HG02943 (cell line): ENCODE measurements around the gene DVL1.
A peak's percentile ranks its signal among the peaks of the same experiment; 100 is the strongest.

Source experiments
- ATAC-seq: cut with Tn5 transposase; IDR thresholded peaks from one replicate; pipeline ENCODE4 v1.9.1; 2021; ENCODE audit warnings: mild to moderate bottlenecking, low read depth, moderate library complexity; ENCODE audit not compliant: unreplicated experiment

DVL1 gene

DNA sequence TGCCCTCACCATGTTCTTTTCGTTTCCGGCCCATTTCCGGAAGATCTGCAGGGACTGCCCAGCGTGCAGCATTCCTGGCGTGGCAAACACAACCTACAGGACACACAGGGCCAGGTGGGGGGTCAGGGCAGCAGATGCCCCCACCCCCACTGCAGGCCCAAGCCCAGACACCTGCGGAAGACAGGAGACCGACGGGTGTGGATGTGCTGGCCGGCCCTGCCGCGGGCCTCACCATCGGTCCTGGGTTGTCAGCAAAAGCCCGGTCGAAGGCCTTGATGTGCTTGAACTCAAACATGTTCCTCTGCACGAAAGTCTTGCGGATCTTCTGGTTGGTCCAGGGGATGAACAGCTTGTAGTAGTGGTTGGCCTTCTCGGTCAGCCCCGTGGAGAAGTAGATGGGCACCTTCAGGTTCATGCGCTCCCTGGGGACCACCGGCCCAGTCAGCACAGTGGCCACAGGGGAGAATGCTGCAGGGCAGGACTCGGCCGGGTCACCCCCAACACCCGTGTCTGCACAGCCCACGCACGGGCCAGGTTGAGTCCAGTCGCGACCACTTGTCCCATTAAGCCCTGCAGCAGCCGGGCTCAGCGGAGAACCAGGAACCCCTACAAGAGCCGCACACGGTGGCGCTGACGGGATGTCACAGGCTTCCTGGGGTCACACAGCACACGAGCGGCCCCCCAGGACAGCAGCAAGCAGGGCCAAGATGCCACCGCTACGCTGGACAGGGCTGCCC, 35.5 kb downstream of the DVL1 start:
- ATAC-seq, result no peak

DNA sequence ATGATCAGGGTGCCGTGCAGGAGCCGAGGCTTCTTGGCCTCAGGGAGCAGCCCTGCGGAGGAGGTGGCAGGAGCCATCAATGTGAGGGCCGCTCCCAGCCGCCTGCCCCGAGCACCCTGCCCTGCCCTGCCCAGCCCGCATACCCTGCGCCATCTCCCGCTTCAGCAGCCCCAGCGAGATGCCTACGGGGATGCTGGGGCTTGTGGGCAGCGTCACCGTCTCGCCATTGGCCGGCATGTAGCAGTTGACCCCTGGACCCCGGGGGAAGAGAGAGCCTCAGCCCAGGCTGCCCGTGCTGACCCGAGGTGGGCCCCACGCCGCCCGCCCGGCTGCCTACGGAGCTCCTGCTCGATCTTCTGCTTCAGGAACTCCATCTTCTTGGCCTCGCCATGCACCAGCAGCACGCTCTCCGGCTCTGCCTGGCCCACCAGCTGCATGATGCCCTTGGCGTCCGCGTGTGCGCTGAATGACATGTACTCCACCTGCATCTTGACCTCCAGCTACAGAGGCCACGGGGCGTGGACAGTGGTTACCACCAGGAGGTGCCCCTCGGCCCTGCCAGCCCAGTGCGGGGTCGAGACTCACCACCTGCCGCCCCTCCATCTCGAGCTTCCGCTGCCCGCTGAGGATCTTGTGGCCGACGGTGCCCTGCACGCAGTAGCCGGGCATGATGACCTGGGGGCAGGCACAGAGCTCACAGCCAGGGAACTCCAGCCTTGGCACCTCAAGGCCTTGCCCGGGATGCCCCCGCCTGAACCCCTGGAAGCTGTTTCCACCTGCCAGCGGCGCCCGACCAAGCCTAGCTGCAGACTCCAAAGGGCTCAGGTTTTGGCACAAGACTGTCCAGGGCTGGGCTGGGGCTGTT, 36.5 kb downstream of the DVL1 start:
- ATAC-seq, result no peak

DNA sequence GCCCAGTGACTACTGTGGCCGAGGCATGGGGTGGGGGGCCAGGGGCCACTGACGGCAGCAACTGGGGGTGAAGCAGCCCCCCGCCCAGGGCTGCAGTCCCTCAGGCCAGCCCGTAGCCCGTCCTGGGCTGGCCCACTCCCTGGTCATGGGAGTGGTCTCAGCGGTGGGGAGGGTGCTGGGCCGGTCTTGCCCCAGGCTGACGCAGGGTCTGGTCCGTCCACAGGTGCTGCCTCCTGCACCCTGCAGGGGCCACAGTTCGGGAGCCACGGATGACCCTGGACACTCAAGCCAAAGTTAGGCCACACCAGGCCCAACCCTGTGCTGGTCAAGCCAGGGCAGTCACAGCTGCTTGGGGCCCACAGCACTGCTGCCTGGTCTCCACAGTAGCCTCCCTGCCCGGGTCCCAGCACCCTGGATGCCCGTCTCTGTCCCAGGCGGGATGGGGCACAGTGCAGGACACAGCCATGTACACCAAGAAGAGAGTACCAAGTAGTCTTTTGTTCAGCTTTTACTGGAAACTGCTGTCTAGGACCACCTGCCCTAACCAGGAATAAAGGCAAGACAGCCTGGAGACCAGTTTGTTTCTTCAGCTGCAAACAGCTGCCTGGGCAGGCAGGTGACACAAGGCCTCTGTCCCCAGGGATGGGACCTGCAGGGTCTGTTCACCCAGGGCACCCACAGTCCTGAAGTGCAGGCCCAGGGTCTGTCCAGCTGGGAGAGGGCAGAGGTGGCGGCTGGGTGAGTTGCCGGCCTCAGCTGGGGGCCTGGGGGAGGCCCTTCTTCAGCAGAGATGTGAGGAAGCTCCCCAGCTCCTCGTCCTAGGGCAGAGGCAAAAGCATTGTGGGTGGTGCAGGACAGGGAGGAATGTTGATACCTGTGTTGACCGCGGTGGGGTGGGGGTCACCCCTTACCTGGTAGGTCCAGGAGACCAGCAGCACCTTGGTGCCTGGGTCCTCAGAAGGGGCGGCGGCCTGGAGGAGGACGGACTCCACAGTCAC, 37.8 kb downstream of the DVL1 start:
- ATAC-seq, result no peak

DNA sequence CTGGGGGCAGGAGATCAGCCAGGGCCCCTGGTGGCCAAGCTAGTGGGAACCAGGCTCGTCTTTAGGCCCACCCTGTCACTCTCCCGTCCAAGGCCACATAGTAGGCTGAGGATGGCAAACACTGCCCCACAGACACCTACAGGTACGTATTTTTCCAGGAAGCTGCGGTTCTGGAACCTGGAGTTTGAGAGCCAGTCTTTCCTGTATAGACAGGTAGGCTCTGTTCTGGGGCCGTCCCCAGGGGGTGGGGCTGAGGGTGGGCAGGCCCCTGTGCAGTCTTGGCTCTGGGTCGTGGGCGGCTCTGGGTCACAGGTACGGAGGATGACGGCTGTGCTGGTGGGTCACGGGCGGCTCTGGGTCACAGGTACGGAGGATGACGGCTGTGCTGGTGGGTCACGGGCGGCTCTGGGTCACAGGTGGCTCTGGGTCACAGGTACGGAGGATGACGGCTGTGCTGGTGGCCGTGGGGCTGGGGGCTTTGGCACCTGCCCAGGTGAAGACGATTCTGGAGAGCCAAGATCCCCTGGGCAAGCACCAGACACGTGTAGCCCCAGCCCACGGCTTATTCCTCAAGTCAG, 38.7 kb downstream of the DVL1 start:
- no peak for ATAC-seq

DNA sequence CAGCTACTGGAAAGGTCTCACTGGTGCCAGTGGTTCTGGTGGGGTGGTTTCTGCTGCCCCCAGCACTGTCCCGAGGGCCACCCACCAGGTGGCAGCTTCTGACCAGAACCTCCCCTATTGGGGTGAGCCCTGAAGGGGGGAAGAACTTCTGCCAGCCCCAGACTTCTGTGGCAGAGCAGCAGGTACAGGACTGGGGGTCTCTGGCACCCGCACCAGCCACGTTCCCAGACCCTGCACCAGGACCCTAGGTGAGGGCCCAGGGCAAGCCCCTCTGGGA, 39.2 kb downstream of the DVL1 start:
- ATAC-seq, result no peak

DNA sequence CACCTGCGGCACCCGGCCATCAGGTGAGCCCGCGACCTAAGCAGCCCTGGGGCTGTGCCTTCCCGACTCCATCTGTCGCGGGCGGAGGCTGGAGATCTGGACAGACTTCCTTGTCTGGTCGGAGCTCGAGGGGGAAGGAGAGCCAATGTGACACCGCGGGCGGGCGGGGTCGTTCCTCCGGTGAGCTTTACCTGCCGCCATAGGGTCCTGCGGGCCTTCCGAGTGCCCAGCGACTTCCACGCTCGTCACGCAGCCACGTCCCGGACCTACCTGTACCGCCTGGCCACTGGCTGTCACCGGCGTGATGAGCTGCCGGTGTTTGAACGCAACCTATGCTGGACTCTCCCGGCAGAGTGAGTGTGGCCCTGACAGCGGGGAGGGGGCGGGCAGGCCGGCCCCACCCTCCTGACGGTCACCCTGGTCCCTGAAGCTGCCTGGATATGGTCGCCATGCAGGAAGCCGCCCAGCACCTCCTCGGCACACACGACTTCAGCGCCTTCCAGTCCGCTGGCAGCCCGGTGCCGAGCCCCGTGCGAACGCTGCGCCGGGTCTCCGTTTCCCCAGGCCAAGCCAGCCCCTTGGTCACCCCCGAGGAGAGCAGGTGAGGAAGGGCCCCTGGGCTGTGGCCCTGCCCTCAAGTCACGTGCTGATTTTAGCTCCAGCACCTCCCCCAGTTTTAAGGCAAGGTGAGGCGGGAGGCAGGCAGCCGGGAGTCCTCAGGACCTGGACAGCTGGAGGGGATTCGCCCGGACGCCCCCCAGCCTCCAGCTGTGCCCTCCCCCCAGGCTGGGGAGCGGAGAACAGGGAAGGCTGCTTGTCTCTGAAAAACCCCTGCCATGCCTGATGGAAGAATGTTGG, 39.7 kb downstream of the DVL1 start:
- no peak for ATAC-seq

DNA sequence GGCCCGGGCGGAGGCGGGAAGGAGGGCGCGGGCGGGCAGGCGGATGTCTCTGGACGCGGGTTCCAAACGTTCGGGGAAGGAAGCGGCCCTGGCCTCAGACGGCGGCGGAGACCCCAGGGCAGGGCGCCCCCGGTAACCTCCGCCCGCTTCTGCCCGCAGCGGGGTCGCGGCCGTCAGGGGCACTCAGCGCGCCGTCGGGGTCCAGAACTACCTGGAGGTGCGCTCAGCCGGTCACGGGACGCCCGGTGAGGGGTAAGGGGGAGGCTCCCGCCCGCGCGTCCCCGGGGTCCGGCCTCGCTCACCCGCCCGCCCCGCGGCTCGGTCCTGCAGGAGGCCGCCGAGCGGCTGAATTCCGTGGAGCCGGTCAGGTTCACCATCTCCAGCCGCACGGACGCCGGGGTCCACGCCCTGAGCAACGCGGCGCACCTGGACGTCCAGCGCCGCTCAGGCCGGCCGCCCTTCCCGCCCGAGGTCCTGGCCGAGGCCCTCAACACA, 40.4 kb downstream of the DVL1 start:
- peak; percentile 5 for ATAC-seq

DNA sequence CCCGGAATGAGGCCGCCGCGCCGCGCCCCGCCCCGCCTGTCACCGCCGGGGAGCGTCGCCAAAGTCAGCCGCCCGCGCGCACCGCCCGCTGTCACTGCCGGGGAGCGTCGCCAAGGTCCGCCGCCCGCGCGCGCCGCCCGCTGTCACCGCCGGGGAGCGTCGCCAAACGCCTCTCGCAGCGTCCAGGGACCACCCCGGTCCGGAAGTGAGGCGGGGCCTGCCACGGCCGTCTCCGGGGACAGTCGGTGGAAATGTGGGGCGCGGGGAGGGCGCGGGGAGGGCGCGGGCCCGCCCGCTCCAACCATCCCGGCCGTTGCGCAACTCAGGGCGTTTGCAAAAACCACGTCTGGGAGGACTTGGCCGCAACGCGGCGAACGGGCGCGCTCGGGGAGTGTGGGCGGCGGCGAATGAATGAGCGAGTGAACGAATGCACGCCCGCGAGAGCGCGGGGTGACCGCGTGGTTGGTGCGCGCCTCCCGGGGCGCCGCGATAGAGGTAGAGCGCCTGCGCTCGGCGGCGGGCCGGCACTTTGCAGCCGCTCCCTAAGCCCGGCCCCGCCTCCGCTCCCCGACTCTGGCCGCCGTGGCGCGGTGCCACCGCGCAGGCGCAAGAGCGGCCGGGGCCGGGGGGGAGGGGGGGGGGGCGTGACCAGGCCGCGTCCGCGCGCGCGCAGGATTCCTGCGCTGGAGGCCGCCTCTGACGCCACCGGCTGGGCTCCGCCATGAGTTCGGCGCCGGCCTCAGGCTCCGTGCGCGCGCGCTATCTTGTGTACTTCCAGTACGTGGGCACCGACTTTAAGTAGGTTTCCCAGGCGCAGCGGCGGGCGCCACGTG, 41.1 kb downstream of the DVL1 start, which contains the start of the genes ACAP3 and PUSL1:
Gene ACAP3, minus strand, starts transcription at position 8 of the 833 bp plus-strand sequence. CDS start 115 bp downstream, outside the sequence.
Gene PUSL1, plus strand, starts transcription at position 675 of the 833 bp plus-strand sequence. Its CDS starts 47 bp downstream, at position 722.
- peak; percentile 41 for ATAC-seq

DNA sequence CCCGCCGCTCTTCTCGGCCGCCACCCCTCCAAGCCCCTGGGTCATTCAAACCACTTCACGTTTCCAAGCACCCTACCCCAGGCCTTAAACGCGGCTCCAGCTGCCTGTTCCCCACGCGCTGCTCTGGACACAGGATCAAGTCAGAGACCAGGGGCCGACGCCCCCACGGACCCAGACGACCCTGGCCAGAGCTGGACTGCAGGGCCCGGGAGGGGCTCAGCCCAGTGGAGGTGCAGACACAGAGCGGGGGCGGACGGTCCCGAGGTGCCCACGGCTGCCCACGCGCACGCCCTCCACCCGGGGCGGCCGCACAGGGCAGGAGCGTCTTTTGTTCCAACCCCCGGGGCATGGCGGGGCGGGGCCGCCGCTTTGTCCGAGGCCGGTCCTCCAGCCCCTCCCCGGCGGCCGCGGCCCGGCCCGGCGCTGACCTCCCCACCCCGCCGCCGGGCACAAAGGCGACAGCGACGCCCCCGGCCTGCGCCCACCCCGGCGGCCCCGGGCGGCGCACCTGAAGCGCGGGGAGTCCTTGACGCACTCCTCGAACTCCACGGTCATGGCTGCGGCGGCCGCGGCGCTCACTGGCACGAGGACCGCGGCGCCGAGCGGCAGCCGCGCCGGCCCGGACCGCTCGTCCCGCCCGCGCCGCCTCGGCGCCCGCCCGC, 41.8 kb downstream of the DVL1 start:
- ATAC-seq, result peak; percentile 1

DNA sequence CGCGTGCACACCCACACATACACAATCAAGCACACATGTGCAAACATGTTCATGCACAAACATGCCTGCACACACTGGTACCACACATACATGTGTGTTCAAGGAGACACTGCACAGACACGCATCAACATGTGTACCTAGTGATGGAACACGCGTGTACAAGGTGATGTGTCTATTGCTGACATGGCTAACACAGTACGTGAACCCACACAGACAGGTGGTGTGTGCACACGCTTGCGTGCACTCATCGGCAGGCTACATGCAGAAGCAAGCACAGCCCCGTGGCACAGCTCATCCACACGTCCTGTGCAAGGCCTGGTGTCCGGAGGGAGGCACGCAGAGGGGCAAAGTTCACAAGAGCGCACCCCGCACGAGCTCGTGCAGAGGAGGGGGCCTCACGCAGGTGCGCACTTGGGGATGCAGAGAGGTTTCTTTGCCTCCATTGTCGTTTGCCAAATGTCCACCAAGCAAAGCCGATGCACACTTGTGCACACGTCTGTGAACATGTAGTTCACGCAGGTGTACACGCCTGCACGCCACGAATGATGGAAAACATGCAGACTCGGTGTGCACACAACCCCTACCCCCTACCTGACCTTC, 42.5 kb downstream of the DVL1 start:
- ATAC-seq, result no peak

DNA sequence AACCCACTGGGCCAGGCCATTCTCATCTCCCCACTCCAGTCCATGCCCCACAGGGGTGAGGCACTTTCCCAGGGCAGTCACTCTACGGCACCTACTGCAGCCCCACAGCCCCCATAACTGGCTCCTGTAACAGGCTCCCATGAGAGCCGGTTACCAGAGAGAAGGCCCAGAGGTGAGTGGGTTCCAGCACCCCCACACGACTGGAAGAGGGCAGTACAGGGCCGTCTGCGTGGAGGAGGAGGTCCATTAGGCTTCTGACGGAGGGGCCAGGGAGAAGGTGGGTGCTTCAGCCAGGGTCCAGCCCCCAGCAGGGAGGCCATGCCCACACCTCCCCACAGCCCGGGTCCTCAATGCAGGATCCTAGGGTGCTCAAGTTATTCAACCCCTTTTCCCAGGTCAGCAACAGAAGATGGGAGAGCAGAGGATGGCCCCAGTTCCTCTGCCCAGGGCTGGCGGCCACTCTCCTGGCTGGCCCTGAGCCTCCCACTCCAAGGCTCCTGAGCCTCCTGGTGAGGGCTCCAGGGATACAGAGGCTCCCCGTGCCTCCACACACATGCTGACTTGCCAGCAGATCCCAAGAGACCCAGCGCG, 43.1 kb downstream of the DVL1 start:
- no peak for ATAC-seq

DNA sequence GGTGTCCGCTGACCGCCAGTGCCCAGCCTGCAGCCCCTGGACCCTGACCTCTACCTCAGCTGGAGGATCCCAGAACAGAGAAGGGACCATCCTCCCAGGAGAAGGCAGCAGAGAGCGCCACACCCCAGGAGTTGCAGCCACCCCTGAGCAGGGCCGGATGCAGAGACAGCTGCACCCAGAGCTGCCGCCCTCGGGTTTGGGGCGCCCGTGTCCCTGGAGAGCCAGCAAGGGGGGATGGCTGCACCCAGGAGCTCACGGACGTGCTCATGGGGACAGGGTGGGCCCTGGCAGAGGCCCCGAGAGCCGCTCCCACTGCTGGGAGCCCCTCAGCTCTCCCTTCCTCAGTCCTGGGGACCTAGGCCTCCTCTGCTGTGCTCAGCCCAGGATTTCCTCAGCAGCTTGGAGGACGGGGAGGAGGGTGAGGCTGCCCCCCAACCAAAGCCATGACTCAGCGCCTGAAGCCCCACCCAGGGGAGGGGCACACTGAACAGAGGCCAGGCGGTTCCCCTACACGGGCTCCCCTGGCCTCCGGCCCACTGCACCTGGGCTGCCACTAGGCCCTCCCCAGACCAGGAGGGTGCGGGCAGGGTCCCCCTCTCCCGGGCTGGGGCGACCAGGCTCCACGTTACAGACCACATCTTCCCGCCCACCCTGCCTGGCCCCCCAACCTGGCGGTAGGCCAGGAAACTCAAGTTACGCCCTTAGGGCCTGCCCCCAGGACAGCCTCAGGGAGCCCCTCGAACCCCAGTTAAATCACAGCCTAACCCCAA, 43.7 kb downstream of the DVL1 start:
- no peak for ATAC-seq

DNA sequence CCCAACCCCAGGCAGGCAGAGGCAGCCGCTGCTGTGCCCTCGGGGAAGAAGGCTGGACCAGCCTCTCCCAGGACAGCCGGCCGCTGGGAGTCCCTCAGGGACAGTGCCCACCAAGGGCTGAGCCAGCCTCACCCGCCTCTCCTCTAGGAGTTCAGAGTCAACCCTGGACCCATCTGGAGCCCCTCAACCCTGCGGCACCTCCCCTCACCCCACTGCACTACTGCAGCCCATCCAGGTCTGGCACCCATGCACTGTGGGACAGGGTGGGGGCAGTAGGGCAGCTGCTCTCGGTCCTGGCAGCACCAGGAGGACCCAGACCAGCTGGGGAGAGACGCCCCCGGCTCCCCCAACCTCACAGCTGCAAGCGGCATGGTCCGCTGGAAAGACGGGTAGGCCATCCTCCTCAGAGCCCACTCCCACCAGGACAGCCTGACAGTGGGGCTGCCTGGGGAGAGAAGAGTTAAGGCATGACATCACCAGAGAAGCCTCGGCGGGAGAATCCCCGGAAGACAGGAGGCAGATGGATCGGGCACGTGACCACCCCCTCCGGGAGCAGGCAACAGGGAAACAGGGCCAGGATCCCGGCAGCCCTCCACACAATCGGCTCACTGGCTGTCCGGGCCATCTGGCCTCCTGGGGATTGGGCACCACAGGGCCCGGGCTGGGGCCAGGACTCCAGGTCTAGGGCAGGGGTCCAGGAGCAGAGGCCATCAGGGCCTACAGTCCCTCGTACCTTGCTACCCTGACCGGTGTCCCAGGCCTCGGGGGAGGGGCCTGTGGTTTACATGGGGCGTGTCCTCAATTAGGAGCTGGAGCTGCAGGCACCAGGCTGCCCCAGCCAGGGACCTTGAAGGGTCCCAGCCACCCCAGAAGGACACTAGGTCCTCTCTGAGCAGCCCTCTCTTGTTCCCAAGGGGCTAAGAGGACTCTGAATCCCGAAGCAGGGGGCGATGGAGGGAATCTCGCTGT, 44.6 kb downstream of the DVL1 start:
- ATAC-seq, result no peak

DNA sequence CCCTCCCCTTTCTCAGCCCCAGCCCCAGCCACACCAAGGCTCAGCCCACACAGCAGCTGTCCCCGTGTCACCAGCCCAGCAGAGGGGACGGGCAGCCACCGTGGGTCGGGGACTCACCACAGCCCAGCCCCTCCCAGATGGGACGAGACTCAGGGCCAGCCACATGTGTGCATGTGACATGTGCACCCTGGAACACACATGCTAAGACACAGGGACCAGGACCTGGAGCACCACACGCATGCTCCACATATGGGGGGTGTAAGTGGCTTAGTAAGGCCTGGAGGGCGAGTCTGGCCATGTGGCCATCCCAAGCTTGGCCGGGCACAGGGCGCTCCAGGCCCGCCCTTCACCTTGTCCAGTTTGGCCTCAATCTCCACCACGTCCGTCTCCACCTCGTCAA, 45.5 kb downstream of the DVL1 start:
- ATAC-seq, result no peak

DNA sequence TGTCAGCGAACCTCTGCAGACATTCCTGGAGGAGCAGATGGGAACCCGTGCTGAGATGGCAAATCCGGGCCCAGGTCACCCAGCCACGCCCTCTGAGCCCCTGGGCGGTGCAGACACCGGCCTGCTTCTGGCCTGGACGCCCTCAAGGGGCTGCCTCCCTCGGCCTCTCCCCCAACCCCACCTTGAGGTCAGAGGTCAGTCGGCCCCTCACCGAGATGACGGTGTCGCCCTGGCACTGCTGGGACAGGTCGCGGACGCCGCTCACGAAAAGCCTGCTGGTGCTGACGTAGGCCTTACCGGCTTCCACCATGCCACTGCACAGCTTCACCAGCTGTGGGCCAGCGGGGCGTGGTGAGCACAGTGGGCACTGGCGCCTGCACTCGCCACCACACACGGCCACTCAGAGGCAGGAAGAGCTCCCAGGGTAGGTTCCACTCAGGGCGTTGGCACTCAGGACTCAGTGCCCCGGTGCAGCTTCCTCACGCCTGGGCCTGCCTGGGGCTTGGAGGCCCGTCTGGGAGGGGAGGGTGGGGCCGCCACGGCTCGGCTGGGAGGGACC, 46.2 kb downstream of the DVL1 start:
- no peak for ATAC-seq
